ENCODE results near the gene RSPO4.

The RSPO4 gene

DNA sequence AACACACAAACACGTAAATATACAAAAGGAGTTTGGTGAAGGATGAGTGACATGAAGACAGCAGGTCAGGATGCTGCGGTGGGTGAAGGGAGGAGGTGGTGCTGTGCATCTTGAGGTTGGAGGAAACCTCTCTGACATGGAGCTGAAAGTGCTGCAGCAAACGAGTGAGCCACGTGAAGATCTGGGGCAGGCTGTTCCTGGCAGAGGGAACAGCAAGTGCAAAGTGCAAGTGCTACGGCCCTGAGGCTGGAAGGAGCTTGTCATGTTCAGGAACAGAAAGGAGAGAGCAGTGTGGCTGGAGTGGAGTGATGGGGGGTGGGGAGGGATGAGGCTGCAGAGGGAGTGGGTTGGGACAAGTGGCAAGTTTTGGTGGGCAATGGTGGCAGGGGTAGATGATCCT, 61.2 kb downstream of the RSPO4 start:
- DNase-seq = no peak

GRCh38 chr20:939606-940005, 62.5 kb downstream of the RSPO4 start:
- no peak for DNase-seq

- no peak for DNase-seq
These were observed 67.8 kb downstream of the RSPO4 start for GRCh38 chr20:934186-934840.

- no peak for DNase-seq
These were observed 69.1 kb downstream of the RSPO4 start for GRCh38 chr20:933029-933428.

GRCh38 chr20:931401-931800, 70.7 kb downstream of the RSPO4 start:
- DNase-seq = no peak

- DNase-seq = no peak
These were observed 75.4 kb downstream of the RSPO4 start for GRCh38 chr20:926670-927069.

DNA sequence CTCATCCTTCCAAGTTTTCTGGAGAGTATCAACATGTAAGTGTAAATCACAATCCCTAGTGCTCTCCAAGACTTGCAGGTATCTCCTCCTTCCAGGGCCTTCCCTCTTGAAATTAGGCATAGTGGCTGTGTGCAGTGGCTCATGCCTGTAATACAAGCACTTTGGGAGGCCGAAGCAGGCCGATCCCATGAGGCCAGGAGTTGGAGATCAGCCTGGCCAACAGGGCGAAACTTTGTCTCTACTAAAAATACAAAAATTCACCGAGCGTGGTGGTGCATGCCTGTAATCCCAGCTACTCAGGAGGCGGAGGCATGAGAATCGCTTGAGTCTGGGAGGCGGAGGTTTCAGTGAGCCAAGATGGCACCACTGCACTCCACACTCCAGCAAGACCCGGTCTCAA, 76.6 kb downstream of the RSPO4 start:
- no peak for DNase-seq

GRCh38 chr20:924639-925038, 77.5 kb downstream of the RSPO4 start:
- no peak for DNase-seq

- DNase-seq = no peak
These were observed 79.3 kb downstream of the RSPO4 start for GRCh38 chr20:922781-923180.

DNA sequence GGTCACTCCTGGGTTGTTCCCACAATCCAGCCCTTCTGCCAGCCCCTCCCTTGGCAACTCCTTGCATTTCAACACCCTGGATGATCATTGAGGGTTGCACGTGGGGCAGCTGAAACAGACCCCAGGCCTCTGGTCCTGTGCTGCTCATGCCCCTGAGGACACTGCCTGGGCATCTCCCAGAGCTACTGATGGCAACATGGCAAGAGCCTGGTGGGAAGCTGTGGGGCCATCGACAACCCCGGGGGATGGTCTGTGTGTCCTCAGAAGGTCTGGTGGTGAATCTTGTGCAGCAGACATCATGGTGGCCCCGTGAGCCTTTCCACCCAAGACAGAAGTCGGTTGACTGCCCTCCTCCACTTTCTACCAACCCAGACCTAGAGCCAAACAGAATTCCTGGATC, 81.0 kb downstream of the RSPO4 start:
- DNase-seq = no peak

- no peak for DNase-seq
These were observed 81.8 kb downstream of the RSPO4 start for GRCh38 chr20:920311-920710.

GRCh38 chr20:919491-919916, 82.6 kb downstream of the RSPO4 start:
- DNase-seq = no peak

GRCh38 chr20:917416-917815, 84.7 kb downstream of the RSPO4 start:
- DNase-seq = no peak

DNA sequence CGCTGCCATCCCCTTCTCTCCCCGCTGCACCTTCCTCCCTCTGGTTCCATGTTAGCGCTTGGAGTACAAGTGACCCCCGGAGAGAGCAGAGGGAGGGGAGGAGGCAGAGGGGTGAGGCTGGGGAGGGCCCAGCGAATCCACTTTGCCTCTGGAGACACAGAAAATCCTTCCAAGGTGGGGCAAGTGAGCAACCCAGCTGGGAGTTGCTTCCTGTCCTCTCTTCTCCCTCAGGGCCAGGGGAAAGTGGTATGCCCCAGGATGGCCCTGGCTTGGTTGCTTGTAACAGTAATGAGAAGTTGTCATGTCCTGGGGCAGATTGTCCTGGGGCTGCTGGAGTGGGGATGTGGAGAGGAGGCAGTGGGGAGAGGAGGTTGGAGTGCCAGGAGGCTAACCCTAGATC, 85.3 kb downstream of the RSPO4 start:
- DNase-seq = no peak

- DNase-seq = no peak
These were observed 85.8 kb downstream of the RSPO4 start, which contains the start of gene ANGPT4 for GRCh38 chr20:916125-916799. TSS of gene ANGPT4 (minus strand) at chr20:916334. CDS start at chr20:916214, 120 bp downstream.

- DNase-seq = no peak
These were observed 87.2 kb downstream of the RSPO4 start for GRCh38 chr20:914727-915498.

- no peak for DNase-seq
These were observed 88.7 kb downstream of the RSPO4 start for GRCh38 chr20:913306-913849.

GRCh38 chr20:911882-912600, 90.1 kb downstream of the RSPO4 start:
- no peak for DNase-seq

- no peak for DNase-seq
These were observed 91.0 kb downstream of the RSPO4 start for GRCh38 chr20:910870-911770.

DNA sequence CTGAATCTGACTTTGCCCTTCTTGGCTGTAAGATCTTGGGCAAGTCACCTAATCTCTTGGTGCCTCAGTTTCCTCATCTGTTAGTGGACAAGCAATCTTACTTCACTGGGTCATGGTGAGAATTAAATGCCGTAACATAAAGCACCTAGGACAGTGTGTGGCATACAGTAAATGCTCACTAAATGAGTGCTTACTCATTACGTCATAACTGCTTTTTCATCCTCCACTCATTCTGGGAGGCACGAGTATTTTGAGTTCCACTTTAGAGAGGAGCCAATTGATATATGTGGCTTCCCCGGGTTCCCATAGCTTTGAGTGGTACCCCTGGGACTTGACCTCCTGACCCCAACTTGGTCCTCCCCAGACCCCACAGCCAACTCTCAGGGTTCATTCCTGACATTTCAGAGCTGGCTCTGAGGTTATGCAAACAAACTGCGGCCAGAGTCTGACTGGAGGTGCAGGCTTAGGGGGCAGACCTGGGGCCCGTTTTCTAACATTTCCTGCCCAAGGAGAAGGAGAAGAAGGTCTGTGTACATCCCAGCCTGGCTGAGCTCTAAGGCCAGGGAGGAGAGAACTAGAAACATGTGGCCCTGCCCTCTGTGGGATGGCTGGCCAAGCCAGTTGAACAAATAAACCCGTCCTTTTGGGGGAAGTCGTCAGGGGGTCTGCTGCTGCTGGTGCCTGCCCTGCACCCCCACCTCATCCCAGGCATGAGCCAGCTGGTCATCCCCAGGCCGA, 91.8 kb downstream of the RSPO4 start:
- DNase-seq = no peak

DNA sequence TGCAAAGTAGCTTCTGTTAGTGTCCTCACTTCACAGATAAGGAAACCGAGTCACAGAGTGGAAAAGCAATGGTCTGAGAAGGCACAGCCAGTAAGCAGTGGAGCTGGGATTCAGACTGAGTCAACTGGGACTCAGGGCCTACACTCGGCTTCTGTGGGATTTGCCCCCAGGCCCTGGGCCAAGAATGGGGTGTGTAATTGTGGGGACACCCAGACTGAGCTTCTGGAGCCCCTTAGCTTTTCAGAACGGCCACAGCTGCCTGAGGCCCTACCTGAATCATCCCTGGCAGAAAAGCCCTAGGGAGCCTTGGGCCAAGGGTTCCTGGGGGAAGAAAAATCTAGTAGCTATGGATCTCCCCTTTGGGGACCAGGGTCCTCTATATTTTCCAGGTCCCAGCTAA, 92.5 kb downstream of the RSPO4 start:
- DNase-seq = no peak
